Dedifferentiated amniotic fluid mesenchymal stem cell (primary cell): ENCODE results near the gene PHF21A.

ENCODE experiments used
- DNase-seq: peaks from one replicate; pipeline ENCODE4 v3.0.0-alpha.2; 2016; ENCODE audit errors: extremely low spot score

The PHF21A gene

GRCh38 chr11:45885274-45885920 is 235.9 kb downstream of the PHF21A start, which contains the start of gene MAPK8IP1:
Gene MAPK8IP1 (plus strand): TSS chr11:45885651. CDS start chr11:45885821, 170 bp downstream.
- no peak for DNase-seq

GRCh38 chr11:45884596-45885185 is 236.6 kb downstream of the PHF21A start:
- DNase-seq: no peak
